ENCODE measurements around the gene LRMDA.

The LRMDA gene

DNA sequence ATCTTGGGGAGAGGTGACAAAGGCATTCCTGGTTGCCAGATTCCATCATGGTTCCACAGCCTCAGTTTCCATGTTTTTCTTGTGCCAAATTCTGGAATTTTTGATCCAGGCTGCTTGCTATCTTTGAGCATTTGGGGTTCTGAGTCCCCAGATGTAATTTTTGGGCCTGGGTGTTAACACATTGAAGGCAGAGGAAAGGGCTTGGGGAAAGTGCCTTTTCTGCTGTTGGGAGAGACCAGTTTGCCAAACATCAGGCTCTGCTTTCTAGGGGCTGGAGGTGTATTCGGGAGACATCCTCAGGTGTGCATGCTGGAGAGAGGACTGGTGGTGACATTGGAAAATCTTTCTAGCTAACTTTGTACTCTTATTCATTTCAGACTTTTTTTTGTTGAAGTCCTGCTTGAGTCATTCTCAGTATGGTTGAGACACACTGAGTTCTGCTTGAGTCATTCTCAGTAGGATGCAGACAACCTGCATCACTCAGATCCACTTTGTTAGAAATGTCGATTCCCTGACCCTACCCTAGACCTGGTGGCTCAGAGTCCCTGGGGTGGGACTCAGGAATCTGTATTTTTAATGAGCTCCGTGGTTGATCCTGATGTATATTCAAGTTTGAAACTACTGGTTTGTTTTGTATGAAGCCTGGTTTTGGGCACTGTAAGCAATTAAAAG lies 101.0 kb downstream of the LRMDA start:
- DNase-seq (ENCODE audit: low spot score), result peak; percentile 61
- FAIRE-seq, result peak; percentile 5

DNA sequence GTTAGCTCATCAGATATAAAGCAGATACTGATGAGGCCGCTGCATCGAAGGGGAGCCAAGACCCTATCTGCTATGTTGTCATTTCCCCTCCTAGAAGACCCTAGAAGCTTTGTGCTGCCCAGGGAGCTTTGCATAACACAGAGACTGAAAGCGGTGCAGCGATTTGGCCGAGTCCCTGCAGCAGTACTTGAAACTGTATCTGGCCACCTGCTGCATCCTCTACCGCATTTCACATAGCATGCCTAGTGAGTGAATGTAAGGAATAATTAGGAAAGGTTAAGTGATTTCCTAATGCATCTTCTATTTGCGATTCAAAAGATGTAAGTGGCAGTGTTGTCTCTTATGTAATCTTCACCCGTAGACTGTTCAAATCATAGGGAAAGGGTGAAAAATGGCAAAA lies 106.7 kb downstream of the LRMDA start:
- no peak for FAIRE-seq
- DNase-seq (ENCODE audit: low spot score), result no peak

DNA sequence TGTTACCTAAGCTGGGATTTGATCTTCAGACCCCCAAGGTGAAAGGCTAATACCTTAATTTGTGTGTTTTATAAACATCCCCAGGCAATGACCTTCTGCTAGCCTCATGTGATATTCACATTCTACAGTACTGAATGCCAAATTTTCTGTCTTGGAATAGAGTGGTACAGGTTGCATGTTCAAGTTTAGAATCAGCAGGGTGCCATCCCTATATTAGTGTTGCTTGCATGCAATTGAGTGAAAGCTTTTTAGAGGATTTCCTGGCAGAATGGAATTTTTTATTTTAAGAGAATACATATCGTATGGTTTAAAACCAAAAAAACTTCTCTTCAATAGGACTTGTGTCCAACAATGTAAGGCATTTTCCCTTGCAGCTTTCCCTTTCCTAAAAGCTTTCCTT lies 107.3 kb downstream of the LRMDA start:
- DNase-seq (ENCODE audit: low spot score), result no peak
- no peak for FAIRE-seq

DNA sequence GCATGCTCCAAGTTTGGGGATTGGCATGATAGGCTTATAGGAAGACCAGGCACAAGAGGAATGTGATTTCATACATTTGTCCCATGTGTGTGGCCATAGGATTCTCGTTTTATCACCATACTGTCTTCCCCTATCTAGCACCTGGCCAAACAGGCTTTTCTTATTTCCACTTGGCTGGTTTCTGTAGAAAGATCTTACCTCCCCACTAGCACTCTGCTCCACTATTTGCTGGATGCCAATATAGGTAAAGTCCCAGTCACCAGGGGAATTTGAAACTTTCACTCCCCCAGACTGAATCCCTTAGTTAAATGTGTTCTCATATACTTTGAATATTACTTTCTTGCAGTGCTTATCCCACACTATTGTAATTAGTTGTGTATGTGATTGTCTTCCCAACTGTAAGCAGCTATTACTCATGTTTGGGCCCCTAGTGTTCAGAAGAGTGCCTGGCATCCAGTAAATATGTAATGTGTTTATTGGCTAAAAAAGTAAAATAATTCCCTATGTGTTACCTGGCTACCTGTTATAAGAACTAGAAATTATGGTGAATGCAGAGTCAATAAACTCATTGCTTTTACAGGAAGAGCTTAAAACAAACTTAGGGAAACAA lies 109.0 kb downstream of the LRMDA start:
- FAIRE-seq (no peak), DNase-seq (ENCODE audit: low spot score) (no peak)

DNA sequence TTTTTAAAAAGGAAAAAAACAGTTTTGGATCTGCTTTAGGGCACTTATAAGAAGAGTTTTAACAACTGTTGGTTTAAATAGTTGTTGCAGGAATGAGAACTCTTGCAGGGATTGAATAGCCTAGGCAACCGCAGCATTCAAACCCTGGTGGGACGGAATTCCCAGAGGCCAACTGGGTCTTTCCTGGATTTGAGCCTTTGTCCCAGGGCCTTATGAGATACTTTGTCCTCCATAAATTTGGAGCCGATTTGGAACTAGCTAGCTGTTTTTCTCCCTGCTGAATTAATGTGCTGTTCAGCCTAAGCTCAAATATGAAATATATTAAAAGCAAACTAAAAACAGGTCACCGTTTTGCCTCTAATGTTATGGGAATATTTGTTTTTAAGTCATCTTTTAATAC lies 109.6 kb downstream of the LRMDA start:
- no peak for DNase-seq (ENCODE audit: low spot score)
- no peak for FAIRE-seq

DNA sequence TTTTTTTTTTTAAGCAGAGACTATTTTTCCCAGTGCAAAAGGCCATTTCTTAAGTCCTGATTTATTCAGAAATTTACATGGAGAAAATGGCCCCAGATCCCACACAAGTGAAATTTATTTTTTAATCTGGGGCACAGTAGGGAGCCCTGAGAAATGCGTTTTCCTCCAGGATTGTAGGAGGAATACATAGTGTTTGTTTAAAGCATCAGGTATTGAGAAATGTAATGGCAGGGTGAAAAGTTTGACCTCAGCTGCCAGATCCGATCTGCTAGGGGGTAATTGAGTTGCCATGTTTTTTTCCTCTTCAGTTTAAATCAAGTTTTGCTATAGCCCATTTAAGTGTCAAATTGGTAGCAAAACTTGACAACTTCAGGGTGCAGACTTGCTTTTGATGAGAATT lies 110.0 kb downstream of the LRMDA start:
- DNase-seq (ENCODE audit: low spot score) (no peak), FAIRE-seq (no peak)

DNA sequence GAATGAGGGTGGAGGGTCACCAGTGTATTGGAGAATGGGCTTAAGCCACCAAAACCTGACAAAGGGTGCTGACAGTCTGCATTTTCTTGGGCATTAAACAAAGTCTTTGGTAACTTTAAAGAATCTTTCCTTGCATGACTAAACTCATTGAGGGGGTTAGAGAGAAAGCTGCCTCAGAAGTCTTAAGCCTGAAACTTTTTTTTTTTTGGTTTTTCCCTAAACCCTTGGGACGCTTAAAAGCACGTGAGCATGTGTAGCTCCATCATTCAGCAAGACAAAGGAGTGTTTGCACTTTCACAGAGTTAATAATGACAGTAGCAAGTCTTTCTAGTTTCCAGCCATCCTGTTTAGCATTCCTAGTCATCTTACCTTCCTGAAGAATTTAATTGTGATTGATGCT lies 110.7 kb downstream of the LRMDA start:
- FAIRE-seq (no peak), DNase-seq (ENCODE audit: low spot score) (no peak)

DNA sequence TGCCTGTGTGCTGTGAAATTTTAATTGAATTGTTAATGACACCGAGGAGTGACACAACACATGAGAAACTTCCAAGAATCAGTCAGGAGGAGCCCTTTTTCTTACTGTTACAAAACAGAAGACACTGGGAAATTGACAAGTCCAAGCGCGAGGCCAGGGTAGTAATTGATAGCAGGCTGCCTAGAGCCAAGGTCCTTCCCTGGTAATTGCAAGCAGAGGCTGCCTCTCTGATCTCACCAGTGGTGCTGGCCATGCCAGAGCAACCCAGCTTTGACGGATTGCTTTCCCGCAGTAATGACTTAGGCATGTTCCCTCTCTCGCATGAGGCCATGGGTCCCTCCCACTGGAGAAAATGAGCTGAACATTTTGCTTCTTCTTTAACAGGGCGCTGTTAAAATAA lies 111.5 kb downstream of the LRMDA start:
- FAIRE-seq (no peak), DNase-seq (ENCODE audit: low spot score) (no peak)

DNA sequence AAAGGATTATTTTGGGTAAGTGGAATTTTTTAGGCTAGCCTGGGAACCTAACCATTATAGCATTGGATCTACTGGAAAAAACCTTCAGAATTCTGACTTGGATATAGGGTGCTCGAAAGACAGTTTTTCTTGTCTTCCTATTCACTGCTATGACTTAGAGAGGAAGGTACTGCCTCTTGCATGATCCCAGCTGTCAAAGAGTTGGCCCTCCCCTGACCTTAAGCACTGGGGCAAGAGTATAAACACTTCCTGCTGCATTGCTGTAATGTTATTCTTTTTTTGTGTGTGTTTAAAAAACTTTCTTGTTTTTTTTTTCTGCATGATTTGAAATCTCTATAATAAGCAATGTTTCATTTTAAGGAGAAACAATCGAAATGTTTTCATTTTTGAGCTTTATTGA lies 113.0 kb downstream of the LRMDA start:
- no peak for DNase-seq (ENCODE audit: low spot score)
- no peak for FAIRE-seq

DNA sequence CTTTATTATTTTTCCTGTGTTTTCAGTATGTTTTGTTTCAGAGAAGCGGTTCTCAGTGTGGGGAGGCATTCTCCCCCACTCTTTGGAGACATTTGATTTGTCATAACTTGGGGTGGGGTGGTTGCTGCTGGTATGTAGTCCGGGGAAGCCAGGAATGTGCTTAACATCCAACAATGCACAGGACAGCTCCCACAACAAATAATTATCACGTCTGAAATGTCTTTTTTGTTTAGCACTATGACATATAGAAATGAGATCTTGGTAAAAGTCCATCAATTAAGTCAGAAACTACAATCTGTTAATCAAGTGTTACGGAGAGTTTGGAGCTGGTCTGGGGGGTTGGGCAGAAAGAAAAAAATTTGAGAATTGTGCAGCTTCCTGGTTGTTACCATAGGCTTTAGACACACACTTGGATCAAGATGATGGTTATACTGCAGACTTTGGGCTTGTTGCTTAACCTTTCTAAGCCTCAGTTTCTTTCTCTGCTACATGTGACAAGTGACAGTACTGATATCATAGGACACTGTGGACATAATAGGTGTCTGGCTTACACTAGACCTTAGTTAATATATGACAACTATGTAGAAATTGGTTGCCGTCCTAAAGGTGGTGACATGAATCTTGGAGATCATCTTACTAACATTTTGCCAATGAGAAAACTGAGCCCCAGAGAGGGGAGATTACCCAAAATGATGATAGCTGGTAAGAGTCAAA lies 113.7 kb downstream of the LRMDA start:
- FAIRE-seq (no peak), DNase-seq (ENCODE audit: low spot score) (no peak)

DNA sequence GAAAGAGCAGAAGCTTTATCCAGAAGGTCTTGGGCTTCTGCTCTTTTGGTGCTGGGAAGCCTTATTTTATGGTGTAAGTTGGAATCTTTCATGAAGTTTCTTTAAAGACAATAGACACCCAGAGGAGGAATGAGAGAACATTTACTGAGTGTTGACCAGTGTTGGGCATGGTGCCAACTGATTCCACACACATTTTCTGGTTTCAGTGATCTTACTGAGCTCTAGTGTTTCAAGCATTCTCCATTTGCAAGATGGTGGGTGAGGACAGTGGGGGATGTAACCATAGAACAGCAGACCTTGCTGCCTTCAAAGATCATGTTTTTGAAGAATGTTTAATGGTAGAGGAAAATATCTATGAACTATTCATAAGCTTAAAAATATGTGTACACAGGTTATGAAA lies 114.6 kb downstream of the LRMDA start:
- FAIRE-seq, result no peak

DNA sequence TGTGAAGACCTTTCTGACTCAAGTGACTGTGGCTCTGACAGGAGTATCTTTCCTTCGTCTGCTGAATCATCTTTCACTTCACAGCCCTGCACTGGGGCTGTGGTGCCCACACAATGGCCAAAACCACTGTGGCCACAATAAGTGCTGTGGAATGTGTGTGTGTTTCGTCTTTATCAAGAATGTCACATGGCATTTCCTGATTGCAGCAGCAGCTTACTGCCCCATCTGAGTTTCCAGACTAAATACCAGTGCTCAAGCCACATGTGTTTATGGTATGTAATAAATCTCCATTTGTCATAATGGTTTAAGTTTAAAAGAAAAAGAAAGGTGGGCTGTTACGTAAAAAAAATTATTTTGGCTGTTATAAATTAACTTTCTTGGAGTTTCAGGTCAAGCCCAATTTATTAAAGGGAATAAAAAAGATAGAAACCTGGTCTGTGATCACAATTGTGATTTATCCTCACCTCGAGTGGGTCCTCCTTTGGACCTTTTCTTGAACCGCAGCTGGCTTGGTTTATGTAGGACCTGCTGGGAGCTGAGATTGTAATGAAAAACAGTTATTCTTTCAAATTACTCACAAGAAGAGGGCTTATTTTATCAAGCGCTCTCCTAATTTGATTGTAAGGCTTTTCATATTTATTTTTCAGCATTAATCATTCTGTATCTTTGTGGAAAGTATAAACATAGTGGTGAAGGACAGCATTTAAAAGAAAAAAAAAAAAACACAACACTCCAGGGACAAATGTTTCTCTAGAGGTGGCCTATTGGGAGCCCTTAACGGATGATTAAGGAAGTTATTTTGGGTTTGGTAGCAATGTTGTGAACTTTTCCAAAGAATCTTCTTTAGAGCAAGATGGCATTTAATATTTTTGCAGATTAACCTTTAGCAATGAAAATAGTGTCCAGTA lies 116.2 kb downstream of the LRMDA start:
- FAIRE-seq (peak; percentile 67), DNase-seq (ENCODE audit: low spot score) (peak; percentile 85)

More for the DNA sequence above, 114.6 kb downstream of the LRMDA start:
- DNase-seq (ENCODE audit: low spot score), result no peak

DNA sequence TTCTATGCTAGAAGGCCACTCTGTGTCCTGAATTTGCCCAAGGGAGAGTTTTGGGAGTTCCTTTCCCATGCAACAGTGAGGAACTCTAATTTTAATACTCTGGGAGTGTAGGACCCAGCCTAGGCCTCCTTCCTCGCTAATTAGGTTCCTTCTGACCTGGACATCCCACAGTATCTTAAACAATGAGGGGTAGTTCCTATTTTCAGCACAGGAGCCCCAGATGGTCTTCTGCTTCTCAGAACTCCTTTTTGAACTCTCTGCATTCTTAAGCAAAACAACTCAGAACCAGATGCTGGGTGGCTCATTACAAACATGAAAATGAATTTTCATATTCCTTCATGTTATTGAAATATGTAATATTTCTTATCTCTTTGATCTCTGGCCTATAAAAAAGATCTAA lies 116.9 kb downstream of the LRMDA start:
- FAIRE-seq (no peak), DNase-seq (ENCODE audit: low spot score) (no peak)

DNA sequence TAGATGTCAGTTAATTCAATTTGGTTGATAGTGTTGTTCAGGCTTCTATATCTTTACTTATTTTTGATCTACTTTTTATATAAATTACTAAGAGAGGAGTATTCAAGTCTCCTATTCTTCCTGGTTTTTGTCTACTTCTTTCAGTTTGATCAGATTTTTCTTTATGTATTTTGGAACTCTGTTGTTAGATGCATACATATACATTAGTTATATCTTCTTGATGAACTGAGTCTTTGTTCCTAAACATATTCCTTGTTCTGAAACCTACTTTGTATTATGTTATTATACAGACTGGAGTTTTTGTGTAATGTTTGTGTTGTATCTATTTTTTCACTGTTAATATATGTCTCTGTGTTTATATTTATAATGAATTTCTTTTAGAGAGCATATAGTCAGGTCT lies 118.8 kb downstream of the LRMDA start:
- DNase-seq (ENCODE audit: low spot score) (no peak), FAIRE-seq (no peak)

DNA sequence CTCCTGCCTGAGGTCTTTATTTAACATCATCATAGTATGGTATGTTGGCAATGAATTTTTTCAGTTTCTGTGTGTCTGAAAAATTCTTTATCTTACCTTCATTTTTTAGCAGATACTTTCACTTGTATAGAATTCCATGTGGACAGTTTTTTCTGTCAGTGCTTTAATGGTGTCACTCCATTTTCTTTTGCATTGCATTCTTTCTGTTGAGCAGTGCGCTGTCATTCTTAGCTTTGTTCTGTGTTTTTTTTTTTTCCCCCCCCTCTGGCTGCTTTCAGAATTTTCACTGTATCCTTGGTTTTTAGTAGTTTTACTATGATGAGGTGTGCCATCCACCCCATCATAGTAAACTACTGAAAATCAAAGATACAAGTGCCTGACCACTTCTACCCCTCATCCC lies 120.7 kb downstream of the LRMDA start:
- FAIRE-seq (no peak), DNase-seq (ENCODE audit: low spot score) (no peak)

DNA sequence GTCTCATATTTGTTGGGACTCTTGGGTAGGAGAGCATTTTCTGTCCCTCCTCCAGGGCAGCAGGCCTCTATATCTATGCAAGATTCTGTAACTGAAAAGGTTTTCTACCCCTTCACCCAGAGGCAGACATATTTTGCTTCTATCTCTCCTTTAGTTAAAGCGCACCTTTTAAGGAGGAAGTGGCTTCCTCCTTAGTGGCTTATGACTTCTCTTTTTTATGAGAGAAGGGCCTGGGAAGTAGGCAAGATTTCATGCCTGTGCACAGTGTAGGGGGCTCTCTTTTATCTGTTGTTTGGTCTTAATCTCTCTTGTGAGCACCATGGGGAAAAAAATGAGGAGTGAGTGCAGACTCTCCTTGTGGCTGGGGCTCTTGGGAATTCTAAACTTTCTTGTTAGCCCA lies 122.1 kb downstream of the LRMDA start:
- DNase-seq (ENCODE audit: low spot score) (no peak), FAIRE-seq (no peak)

DNA sequence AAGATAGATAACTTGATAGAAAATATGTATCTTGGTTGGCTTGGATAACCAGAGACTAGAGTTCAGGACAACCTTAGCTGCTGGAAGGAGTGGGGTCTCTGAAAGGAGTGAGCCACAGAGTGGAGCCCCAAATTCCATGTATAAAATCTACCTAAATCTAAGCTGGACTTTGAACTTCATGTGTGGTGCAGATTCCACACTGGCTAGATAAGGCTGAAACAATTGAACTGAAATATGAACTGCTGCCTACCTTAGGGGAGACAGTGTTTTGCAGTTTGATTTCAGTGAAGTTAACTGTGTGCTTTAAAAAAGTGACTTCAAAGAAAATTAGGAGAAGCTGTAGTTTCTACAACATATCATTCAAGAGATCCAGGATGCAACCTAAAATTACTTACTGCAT lies 123.9 kb downstream of the LRMDA start:
- DNase-seq (ENCODE audit: low spot score), result no peak
- FAIRE-seq, result no peak

DNA sequence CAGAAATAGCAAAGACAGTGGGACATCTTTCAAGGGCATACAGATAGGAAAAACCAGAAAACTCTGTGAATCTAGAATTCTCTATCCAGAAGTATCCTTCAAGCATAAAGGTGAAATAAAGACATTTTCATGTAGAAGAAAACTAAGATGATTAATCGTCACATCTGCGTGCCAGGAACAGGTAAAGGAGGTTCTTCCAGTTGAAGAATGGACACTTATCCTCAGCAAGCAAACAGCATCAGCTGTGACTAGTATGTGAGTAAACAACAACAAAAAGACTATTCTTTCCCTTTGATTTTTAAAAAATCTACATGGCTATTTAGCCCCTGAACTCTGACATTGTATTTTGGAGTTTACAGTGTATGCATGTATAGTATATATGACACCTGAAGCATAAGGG lies 124.9 kb downstream of the LRMDA start:
- DNase-seq (ENCODE audit: low spot score), result no peak
- FAIRE-seq, result no peak

DNA sequence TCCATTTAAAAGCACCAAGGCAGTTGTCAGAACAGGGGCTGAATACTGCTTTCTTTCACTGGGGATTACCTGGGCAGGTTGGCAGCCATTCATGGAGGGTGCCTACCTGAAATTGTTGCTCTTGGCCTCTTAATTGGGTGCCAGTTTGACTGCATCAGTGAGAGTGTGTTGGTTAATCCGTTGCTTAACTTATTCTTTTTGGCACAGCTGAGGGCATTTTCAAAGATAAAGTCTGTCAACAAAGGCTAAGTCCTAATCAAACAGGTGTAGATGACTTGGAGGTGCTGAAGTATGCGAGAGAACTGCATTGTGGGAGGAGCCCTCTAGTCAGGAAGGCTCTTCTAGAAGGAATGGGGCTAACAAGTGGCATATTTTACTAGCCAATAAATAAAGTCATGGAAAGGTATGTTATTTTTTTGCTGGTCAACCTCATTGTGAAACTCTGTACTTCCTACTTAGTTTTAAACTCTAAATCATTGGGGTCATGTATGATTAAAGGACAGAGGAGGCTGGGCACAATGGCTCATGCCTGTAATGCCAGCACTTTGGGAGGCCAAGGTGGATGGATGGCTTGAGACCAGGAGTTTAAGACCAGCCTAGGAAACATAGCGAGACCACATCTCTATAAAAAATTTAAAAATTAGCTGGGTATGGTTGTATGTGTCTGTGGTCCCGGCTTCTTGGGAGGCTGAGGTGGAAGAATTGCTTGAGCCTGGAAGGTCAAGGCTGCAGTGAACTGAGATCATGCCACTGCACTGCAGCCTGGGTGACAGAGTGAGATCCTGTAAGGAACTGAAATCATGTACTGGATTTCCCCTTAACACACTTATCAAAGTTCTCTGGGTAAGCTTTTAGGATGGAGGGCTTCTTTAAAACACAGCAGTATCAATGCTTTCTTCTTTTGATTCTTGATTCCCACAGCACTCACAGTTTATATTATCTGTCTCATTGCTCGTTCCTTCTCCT lies 134.1 kb downstream of the LRMDA start:
- DNase-seq (ENCODE audit: low spot score), result no peak
- no peak for FAIRE-seq

DNA sequence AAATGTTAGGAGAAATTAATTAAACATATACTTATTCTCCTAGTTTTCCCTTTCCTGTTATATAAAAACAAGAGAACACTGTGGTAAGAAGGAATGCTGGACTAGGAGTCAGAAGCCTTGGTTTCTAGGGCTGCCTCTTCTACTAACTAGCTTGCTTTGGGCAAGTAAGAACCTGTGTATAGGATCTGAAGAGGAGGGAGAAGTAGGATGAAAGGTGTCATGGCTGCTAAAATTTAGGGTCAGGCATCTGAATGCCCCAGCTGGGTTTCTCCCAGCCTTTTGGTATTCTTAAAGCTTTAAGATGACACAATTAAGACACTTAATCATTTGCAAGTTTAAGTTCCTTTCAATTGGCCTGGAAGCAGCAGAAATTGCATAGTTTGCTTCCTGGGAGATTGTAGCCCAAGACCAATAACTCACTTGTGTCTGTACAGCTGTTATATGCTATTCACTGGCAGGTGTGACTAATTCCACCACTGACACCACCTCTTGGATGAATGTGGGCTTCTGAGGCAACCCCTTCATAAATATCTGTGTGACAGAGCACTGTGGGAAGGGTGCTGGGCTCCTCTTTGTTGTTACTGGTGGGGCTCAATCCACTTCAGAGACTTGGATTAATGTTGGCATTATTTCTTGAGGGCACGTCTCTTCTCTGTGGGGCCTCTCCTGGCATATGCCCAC lies 137.2 kb downstream of the LRMDA start:
- no peak for DNase-seq (ENCODE audit: low spot score)
- no peak for FAIRE-seq

All from urothelium cell line (cell line).